ENCODE data around the gene PGBD1. TPM values are rescaled to one million over a fixed set of nuclear protein-coding genes. Genes with fewer than 3 reads are reported as not detected.
A peak's percentile ranks its signal among the peaks of the same experiment; 100 is the strongest.

PGBD1 gene
- total and polyA plus RNA-seq, 2 of the 8 experiments (the other 6 are each of a cell fraction or from before 2014, with no cell fraction given): 2.5 to 9.2 TPM

DNA sequence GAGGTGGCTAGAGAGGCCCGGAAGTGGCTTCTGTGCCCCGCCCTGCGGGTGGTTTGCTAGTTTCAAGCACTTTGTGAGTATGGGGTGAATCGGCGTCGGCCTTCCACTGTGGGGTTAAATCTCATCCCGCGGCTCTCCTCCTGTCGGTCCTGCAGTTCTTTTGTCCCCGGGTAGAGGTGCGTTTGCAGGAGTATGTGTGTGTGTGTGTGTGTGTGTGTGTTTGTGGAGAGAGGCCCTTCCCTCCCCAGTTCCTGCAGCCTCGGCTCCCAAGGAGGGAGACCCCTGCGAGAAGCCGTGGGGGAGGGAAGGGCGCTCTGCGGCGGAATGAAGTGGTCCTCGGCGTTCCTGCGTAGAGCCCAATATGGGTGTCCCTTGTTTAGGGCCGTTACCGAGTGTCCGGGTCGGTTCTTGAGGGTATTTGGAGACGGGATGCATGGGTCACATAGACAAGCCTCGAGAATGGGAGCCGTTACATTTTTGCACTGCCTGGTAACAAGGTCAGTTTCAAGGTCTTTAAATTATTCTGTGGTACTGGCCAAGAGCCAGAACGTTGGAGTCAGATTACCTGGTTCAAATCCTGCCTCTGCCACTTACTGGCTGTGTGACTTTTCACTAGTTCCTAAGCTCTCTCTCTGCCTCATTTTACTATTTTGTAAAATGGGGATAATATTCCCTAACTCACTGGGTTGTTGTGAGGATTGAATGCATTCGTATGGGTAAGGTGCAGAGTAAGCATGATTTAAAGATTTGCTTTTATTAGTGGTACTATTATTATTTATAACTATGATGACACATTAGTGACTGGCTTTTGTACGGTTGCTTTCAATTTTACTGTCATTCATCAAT is 68.7 kb downstream of the PGBD1 start, which contains the start of gene ZKSCAN3:
Gene ZKSCAN3, plus strand, starts transcription at position 56 of the 846 bp plus-strand sequence. CDS start 9,640 bp downstream, outside the sequence.
- H4K20me1 ChIP-seq (replicated peaks in 1 of 2; ENCODE audit: control insufficient read depth in 1 of 2, insufficient read depth in 2 of 2, low read length in 2 of 2): peaks cover 0 to 1% of the 10 kb centered on the region in 2 experiments
- 0 out of 2 replicates have a peak within 1 kb of the TSS, but pooled peaks have one; percentile 35 for H2BK15ac ChIP-seq (ENCODE audit: low read length)
- peak within 1 kb of the TSS; percentile 81 for H3K56ac ChIP-seq (replicated peaks; ENCODE audit: insufficient read length, low read depth, low read length)
- no peak within 1 kb of the TSS for H3K23ac ChIP-seq (ENCODE audit: insufficient read length)
- H3K4ac ChIP-seq (replicated peaks; ENCODE audit: insufficient read length, low read depth, low read length): peak within 1 kb of the TSS; percentile 27
- peak within 1 kb of the TSS; percentile 66 to 70 for H3K4me2 ChIP-seq (ENCODE audit: insufficient read depth in 1 of 2, low read depth in 2 of 2, low read length in 2 of 2)
- no peak within 1 kb of the TSS for H2BK20ac ChIP-seq (ENCODE audit: low read length)
- peaks cover 0 to 2% (median 0%) of the 10 kb centered on the region in 4 experiments; a peak in 1 of 7 replicates for H3K4me1 ChIP-seq (replicated peaks in 1 of 4; ENCODE audit: control insufficient read depth in 3 of 4, insufficient read depth in 4 of 4, low read length in 3 of 4)
- no peak for FAIRE-seq
- H3K4me3 ChIP-seq (ENCODE audit: extremely low read depth in 1 of 4, insufficient read depth in 2 of 4, low read depth in 3 of 4, low read length in 4 of 4): peak within 1 kb of the TSS; percentile 93 to 96 (median 94)
- H3K79me1 ChIP-seq (ENCODE audit: low read depth, low read length): no peaks in the 10 kb centered on the region; the same call in 1 of the 2 replicates
- peak within 1 kb of the TSS; percentile 69; the same call in 1 of the 2 replicates for H2BK5ac ChIP-seq (ENCODE audit: low read depth, low read length)
- H2BK12ac ChIP-seq (ENCODE audit: low read depth, low read length): no peak within 1 kb of the TSS
- peak within 1 kb of the TSS; percentile 53 to 95 (median 82) for H3K9ac ChIP-seq (replicated peaks in 1 of 4; ENCODE audit: extremely low read depth in 1 of 4, low read depth in 3 of 4, low read length in 3 of 4)
- H2BK120ac ChIP-seq (replicated peaks; ENCODE audit: low read depth, low read length): no peak within 1 kb of the TSS
- 6% methylated on average over 29 of the region's 30 CpGs; no CpG with 5 or more reads in 1 of the 2 experiments for WGBS, 2 experiments (ENCODE audit: extremely low coverage in 1 of 2, insufficient coverage in 1 of 2, insufficient read length in 1 of 2, insufficient replicate concordance in 2 of 2, low coverage in 1 of 2, low lambda C conversion rate in 2 of 2, missing lambda C conversion rate in 1 of 2)
- H2AFZ ChIP-seq (ENCODE audit: low read length): peak within 1 kb of the TSS; percentile 99
- H4K5ac ChIP-seq (ENCODE audit: insufficient read length, low read depth, low read length): peak within 1 kb of the TSS; percentile 89
- peak within 1 kb of the TSS; percentile 96; the same call in 1 of the 2 replicates for H3K18ac ChIP-seq (ENCODE audit: extremely low read depth, low read length)
- peak within 1 kb of the TSS; percentile 80 for H3K27ac ChIP-seq (ENCODE audit: low read depth, low read length)
- H4K91ac ChIP-seq (replicated peaks; ENCODE audit: insufficient read length, low read length): peak within 1 kb of the TSS; percentile 83
- no peak within 1 kb of the TSS for H3K14ac ChIP-seq (ENCODE audit: insufficient read length)
- H3K23me2 ChIP-seq (ENCODE audit: low read depth, low read length): no peaks in the 10 kb centered on the region; the same call in 1 of the 2 replicates
- H3K27me3 ChIP-seq (replicated peaks in 1 of 4; ENCODE audit: control insufficient read depth in 3 of 4, extremely low read depth in 1 of 4, insufficient read depth in 3 of 4, low read length in 3 of 4): 0 out of 7 replicates have a peak, but pooled peaks cover 0 to 1% (median 0%) of the 10 kb centered on the region in 4 experiments
- peak; percentile 46 to 86 for DNase-seq (ENCODE audit: low read depth in 1 of 2, low spot score in 2 of 2)
- H4K8ac ChIP-seq (ENCODE audit: extremely low read depth, insufficient read depth, low read length): peak within 1 kb of the TSS; percentile 60; the same call in 1 of the 2 replicates
- no peaks in the 10 kb centered on the region for H3K36me3 ChIP-seq (ENCODE audit: control insufficient read depth in 2 of 4, insufficient read depth in 4 of 4, low read length in 3 of 4)
- CTCF ChIA-PET (ENCODE audit: partially characterized antibody): interaction anchor here (1.1 kb wide), 1 partner anchor 15 kb away, joined by 3 read pairs; no protein-coding TSS in a partner anchor
- no peak within 1 kb of the TSS; the same call in 1 of the 2 replicates for H2AK5ac ChIP-seq (ENCODE audit: low read depth, low read length)
- peaks cover 0 to 3% of the 10 kb centered on the region in 2 experiments; a peak in 1 of 4 replicates for H3K9me3 ChIP-seq (ENCODE audit: insufficient read depth in 2 of 2, low read depth in 1 of 2, low read length in 1 of 2)
- POLR2A ChIA-PET (ENCODE audit: partially characterized antibody): interaction anchor here (0.7 to 2.7 kb wide), 8 partner anchors 8 to 208 kb away, joined by 3 to 20 read pairs (median 5); partner anchors contain the start of genes ZKSCAN8, ZSCAN26 and ZSCAN31
- peaks cover 0 to 38% of the 10 kb centered on the region in 2 experiments; a peak in 3 of 4 replicates for H3K79me2 ChIP-seq (ENCODE audit: control insufficient read depth in 1 of 2, insufficient read depth in 2 of 2, low read length in 2 of 2)
- TF ChIP-seq EZH2 (IDR thresholded peaks at IDR 0.05; ENCODE audit: low read depth, low read length, severe bottlenecking) (no peak), SIN3A (conservative IDR thresholded peaks at IDR 0.05 in 1 of 2, IDR thresholded peaks at IDR 0.05 in 1 of 2; ENCODE audit: low read depth in 1 of 2, low read length in 2 of 2) (peak; percentile 73 to 85; a peak in 1 of 4 replicates), CEBPB (IDR thresholded peaks at IDR 0.05; ENCODE audit: low read depth, low read length) (no peak), NANOG (IDR thresholded peaks at IDR 0.05; ENCODE audit: insufficient read depth, low read depth, low read length, poor library complexity, severe bottlenecking) (no peak), POLR2AphosphoS5 (IDR thresholded peaks at IDR 0.05; ENCODE audit: low read depth, low read length) (no peak; the same call in none of the 2 replicates), CREB1 (IDR thresholded peaks at IDR 0.05) (peak; percentile 16; the same call in 1 of the 2 replicates), POLR2A (IDR thresholded peaks at IDR 0.05; ENCODE audit: control extremely low read depth in 1 of 2, low read depth in 2 of 2, low read length in 2 of 2) (peak; percentile 11 to 60; a peak in 2 of 3 replicates), EGR1 (IDR thresholded peaks at IDR 0.05; ENCODE audit: borderline replicate concordance, low read depth, low read length) (0 out of 2 replicates have a peak, but pooled peaks have one; percentile 25), SP2 (IDR thresholded peaks at IDR 0.05; ENCODE audit: low read length) (peak; percentile 82), SIX5 (IDR thresholded peaks at IDR 0.05; ENCODE audit: low read depth, low read length) (no peak), POU5F1 (IDR thresholded peaks at IDR 0.05; ENCODE audit: low read depth, low read length) (no peak)

Measured in H1 (cell line).